Neural crest cell (in vitro differentiated cells): ENCODE measurements around the gene OR51D1. TPM values are rescaled to one million over a fixed set of nuclear protein-coding genes. Genes with fewer than 3 reads are reported as not detected.

Experiments
- DNase-seq: peaks from one replicate; pipeline ENCODE4 v3.0.0; 2021; ENCODE audit warnings: low read depth, mixed read lengths, low spot score
- H3K27ac Mint-ChIP-seq: one replicate; pipeline ENCODE4 v1.8.0; 2021; ENCODE audit warnings: mild to moderate bottlenecking, mixed read lengths; ENCODE audit not compliant: unreplicated experiment
- H3K27me3 Mint-ChIP-seq: 2 replicates; pipeline ENCODE4 v1.8.0; 2021; ENCODE audit warnings: low read depth, mild to moderate bottlenecking, mixed read lengths
- H3K36me3 Mint-ChIP-seq: 2 replicates; pipeline ENCODE4 v1.8.0; 2021; ENCODE audit warnings: low read depth, mild to moderate bottlenecking, mixed read lengths
- H3K4me1 Mint-ChIP-seq: 2 replicates; pipeline ENCODE4 v1.8.0; 2021; ENCODE audit warnings: mixed read lengths
- H3K4me3 Mint-ChIP-seq: one replicate; pipeline ENCODE4 v1.8.0; 2021; ENCODE audit warnings: mild to moderate bottlenecking, mixed read lengths
- H3K9me3 Mint-ChIP-seq: 2 replicates; pipeline ENCODE4 v1.8.0; 2021; ENCODE audit warnings: mixed read lengths
- CTCF ChIP-seq: fragments of 200-600 bp; sonication (generic); conservative IDR thresholded peaks from 2 replicates; pipeline ENCODE4 v1.5.0; 2021; ENCODE audit warnings: antibody characterized with exemption, mild to moderate bottlenecking
- long read RNA-seq: library from polyadenylated mRNA; unstranded; transcript quantifications from one replicate; pipeline ENCODE4 v2.0.0, GENCODE V29; 2020
- total RNA-seq: library from RNA; stranded (reverse); gene quantifications from 2 replicates; pipeline ENCODE4 v1.2.1, GENCODE V29; 2021

OR51D1 gene
- total RNA-seq: not detected in 2 replicates
- long read RNA-seq: 0 reads

DNA sequence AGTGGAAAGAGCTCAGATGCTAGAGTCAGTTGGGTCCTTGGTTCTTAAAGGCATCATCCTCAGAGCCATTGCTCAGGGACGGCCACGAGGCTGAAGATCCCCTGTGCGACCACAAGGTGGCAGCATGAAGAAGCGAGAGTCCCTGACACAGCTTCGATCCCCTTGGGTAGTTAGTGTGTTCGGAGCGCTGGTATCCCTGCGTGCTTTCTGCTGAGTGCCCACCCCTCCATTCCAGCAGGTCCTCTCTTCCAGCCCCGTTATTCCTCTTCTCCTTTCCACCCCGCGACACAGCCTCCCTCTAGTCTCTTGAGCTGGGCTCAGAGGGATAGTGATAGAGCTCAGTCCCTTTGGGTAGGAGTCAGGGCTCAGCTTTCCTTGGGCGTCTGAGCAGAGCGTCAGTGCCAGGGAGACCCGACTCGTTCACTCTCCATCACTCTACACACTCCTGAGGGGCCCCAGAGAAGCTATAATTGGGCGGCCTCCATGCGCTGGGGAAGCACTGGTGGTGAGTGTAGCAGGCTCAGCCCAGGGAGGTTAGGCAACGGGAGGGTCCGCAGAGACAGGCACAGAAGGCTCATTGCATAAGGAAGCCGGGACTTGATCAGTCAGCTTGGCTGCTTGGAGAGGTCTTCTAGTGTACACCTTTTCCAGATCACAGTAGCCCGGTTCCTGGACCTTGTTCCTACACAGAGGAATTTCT, at the start of gene OR51D1:
Gene OR51D1 (plus strand): TSS at position 516 of the 700 bp plus-strand sequence. CDS start 2,314 bp downstream, outside the sequence.
- Mint-ChIP-seq H3K27ac (no peak within 1 kb of the TSS), H3K4me3 (no peak within 1 kb of the TSS)

DNA sequence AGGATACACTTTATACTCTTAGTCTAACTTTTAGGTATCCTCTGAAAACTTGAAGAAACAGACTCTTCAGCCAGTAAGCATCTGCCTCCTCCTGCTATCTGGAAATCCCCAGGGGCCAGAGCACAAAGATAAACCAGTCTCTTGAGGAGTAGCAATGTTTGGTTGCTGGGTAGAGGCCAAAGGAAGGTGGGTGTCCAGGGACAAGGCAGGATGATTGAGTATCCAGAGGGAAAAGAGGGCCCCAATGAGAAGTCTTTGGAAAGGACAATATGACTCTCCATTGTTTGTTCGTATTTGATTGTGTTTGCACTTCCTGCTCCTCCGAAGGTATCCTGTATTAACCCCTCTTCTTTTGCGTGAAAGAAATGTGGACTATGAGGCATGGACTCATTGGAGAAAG, 48.3 kb upstream of the OR51D1 start:
- Mint-ChIP-seq H3K27ac (no peak overlapping the region), H3K27me3 (peaks cover 27% of the 10 kb centered on the region), H3K9me3 (no peaks in the 10 kb centered on the region), H3K36me3 (no peaks in the 10 kb centered on the region), H3K4me3 (no peak overlapping the region), H3K4me1 (no peaks in the 10 kb centered on the region)
- no peak for TF ChIP-seq CTCF
- DNase-seq: no peak

More for the DNA sequence above, at the start of gene OR51D1:
- peak; percentile 86 for TF ChIP-seq CTCF
- peak; percentile 77 for DNase-seq
- no peaks in the 10 kb centered on the region for H3K4me1 Mint-ChIP-seq
- no peaks in the 10 kb centered on the region for H3K36me3 Mint-ChIP-seq
- H3K9me3 Mint-ChIP-seq: no peaks in the 10 kb centered on the region
- peaks cover 5% of the 10 kb centered on the region for H3K27me3 Mint-ChIP-seq

- peaks cover 2% of the 10 kb centered on the region for H3K36me3 Mint-ChIP-seq
These were observed 43.5 kb upstream of the OR51D1 start, which contains the start of gene OR52I1 for GRCh38 chr11:4593739-4594138. TSS of gene OR52I1 (plus strand) at chr11:4594039. CDS start at chr11:4594039, 0 bp downstream.

DNA sequence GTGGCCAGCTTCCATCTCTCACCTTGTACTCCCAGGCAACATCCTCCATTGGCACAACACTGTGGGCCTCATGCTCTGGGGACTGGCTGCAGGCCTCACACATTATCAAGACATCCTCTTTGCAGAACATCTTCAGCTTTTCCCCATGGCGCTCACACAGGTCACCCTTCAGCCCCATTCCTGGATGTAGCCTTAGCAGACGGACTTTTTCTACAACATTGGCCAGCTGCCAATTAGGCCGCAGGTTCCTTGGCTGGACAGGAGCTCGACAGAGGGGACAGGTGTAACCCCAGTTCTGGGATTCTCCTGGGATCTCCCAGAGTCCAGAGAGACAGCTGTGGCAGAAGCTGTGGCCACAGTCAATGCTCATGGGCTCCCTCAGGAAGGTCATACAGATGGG, 32.2 kb upstream of the OR51D1 start:
- peaks cover 16% of the 10 kb centered on the region for H3K4me1 Mint-ChIP-seq
- no peaks in the 10 kb centered on the region for H3K9me3 Mint-ChIP-seq
- no peaks in the 10 kb centered on the region for H3K36me3 Mint-ChIP-seq
- peaks cover 9% of the 10 kb centered on the region for H3K27me3 Mint-ChIP-seq
- H3K27ac Mint-ChIP-seq: no peak overlapping the region
- DNase-seq: no peak
- TF ChIP-seq CTCF: no peak
- H3K4me3 Mint-ChIP-seq: no peak overlapping the region

More at GRCh38 chr11:4593739-4594138, 43.5 kb upstream of the OR51D1 start, which contains the start of gene OR52I1:
- Mint-ChIP-seq H3K4me3 (no peak within 1 kb of the TSS), H3K4me1 (no peaks in the 10 kb centered on the region), H3K9me3 (no peaks in the 10 kb centered on the region), H3K27ac (no peak within 1 kb of the TSS), H3K27me3 (peaks cover 4% of the 10 kb centered on the region)
- no peak for TF ChIP-seq CTCF
- no peak for DNase-seq

DNA sequence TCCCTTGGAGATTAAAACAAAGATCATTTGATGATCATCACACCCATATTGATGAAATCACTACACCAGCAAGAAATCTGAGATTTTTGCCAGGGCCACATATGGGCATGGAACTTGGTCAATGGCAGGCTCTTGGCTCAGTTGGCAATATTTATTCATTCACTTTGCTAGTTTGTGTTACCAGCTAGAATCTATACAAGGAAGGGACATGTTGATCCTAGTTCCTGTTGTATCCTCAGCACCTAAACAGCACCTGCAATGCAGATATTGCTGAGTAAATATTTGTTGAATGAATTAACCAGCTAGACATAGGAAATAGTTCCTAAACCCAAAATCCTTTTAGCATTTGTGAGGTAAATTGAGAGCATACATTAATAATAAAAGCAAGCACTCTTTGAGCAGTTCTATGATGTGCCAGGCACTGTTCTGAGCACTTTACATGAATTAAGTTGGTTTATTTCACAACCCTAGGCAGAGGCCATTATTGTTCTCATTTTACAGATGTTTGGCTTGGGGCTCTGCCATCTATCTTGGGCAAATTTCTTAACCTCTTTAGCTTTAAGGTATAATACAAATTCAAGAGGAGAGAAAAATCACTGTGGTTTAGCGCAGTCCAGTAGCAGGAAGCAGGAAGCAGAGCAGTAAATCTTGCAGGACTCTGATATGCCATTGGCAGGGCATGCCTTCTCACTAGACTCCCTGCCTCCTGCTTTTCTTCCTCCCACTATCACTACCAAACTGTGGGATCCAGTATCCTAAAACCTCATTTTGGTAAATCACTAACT, 30.9 kb upstream of the OR51D1 start:
- Mint-ChIP-seq H3K4me3 (peak overlapping the region; percentile 96), H3K27ac (no peak overlapping the region), H3K36me3 (no peaks in the 10 kb centered on the region), H3K9me3 (no peaks in the 10 kb centered on the region), H3K4me1 (peaks cover 16% of the 10 kb centered on the region), H3K27me3 (peaks cover 15% of the 10 kb centered on the region)
- TF ChIP-seq CTCF: no peak
- no peak for DNase-seq
